NB4 (cell line): ENCODE measurements around the gene KCNK2.

ENCODE experiments used
- DNase-seq: peaks from one replicate; pipeline ENCODE4 v3.0.0; 2010; ENCODE audit warnings: low read depth
- H3K4me3 ChIP-seq: one replicate; pipeline ENCODE4 v1.5.1; 2011; ENCODE audit warnings: mild to moderate bottlenecking, low read depth, low read length, moderate library complexity
- MYC ChIP-seq: IDR thresholded peaks from 2 replicates; pipeline ENCODE4 v1.6.1; 2011; ENCODE audit warnings: low read depth, low read length
- POLR2A ChIP-seq: IDR thresholded peaks from 2 replicates; pipeline ENCODE4 v1.6.1; 2011; ENCODE audit warnings: mild to moderate bottlenecking; ENCODE audit not compliant: insufficient read length; ENCODE audit errors: extremely low read depth
- TF ChIP-seq, protein P1 (sequence below): IDR thresholded peaks from one replicate; pipeline ENCODE4 v1.5.1; 2012; ENCODE audit warnings: low read depth, low read length
- TF ChIP-seq, protein P2 (sequence below): IDR thresholded peaks from 2 replicates; pipeline ENCODE4 v1.6.1; 2011; ENCODE audit warnings: low read depth, low read length

KCNK2 gene

DNA sequence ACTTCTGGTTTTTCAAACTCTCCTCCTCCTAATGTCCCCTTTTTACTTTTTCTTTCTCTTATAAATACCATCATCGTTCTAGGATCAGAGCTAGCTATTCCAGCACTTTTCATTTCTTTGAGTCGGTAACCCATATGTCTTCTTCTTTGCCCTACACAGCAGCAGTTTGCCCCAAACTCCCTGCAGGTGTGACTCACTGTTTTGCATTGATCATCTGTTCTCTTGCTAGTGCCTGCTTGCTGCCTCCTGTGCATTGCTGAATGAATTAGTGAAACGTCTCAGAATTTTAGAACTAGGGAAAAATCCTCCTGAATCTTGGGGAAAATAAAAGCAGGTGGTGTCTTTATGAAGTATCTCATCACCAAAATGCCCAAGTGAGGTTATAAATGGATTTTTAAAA is 21.7 kb downstream of the KCNK2 start:
- TF ChIP-seq MYC (no peak), POLR2A (no peak)
- TF ChIP-seq, protein P1, sequence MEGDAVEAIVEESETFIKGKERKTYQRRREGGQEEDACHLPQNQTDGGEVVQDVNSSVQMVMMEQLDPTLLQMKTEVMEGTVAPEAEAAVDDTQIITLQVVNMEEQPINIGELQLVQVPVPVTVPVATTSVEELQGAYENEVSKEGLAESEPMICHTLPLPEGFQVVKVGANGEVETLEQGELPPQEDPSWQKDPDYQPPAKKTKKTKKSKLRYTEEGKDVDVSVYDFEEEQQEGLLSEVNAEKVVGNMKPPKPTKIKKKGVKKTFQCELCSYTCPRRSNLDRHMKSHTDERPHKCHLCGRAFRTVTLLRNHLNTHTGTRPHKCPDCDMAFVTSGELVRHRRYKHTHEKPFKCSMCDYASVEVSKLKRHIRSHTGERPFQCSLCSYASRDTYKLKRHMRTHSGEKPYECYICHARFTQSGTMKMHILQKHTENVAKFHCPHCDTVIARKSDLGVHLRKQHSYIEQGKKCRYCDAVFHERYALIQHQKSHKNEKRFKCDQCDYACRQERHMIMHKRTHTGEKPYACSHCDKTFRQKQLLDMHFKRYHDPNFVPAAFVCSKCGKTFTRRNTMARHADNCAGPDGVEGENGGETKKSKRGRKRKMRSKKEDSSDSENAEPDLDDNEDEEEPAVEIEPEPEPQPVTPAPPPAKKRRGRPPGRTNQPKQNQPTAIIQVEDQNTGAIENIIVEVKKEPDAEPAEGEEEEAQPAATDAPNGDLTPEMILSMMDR = no peak
- TF ChIP-seq, protein P2, sequence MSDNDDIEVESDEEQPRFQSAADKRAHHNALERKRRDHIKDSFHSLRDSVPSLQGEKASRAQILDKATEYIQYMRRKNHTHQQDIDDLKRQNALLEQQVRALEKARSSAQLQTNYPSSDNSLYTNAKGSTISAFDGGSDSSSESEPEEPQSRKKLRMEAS = no peak
- H3K4me3 ChIP-seq = no peak overlapping the region
- DNase-seq = no peak

DNA sequence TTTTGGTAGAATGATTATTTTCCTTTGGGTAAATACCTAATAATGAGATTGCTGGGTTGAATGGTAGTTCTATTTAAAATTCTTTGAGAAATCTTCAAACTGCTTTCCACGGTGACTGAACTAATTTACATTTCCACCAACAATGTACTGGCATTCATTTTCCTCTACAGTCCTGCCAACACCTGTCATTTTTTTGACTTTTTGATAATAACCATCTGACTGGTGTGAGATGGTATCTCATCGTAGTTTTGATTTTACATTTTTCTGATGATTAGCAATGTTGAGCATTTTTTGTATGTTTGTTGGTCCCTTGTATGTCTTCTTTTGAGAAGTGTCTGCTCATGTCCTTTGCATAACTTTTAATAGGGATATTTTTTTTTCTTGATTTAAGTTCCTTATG is 23.5 kb downstream of the KCNK2 start:
- TF ChIP-seq POLR2A (no peak), MYC (no peak)
- TF ChIP-seq, protein P1 = no peak
- TF ChIP-seq, protein P2 = no peak
- DNase-seq = no peak
- no peak overlapping the region for H3K4me3 ChIP-seq

DNA sequence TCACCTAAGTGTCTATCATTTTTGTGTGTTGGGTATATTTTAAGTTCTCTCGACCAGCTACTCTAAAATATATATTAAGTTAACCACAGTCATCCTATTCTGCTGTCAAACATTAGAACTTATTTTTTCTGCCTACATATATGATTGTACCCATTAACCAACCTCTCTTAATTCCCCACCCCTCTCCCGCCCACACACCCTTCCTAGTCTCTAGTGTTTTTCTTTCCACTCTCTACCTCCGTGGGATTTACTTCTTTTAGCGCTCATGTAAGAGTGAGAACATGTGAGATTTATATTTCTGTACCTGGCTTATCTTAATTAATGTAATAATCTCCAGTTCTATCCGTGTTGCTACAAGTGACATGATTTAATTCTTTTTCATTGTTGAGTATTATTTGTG is 26.6 kb downstream of the KCNK2 start:
- no peak for DNase-seq
- H3K4me3 ChIP-seq = no peak overlapping the region
- TF ChIP-seq MYC = no peak

DNA sequence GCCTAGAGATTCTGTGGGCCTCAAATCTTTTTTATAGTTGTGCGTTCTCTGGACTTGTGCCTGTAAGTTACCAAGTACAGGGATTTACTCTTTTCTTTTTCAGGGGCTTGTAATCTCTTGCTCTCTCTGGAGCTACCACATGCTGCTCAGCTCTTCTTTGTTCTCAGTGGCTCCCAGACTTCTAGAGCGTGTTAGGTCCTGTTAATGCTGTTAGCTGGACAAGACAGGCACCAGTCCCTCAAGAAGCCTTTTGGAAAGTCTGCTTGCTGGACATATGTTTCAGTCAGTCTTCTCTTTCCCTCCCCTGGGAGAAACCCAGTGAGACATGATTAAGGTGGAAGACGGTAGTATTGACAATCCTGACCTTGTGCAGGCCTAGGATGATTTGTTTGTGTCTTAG is 29.4 kb downstream of the KCNK2 start:
- no peak for TF ChIP-seq POLR2A
- TF ChIP-seq MYC = no peak
- TF ChIP-seq, protein P1 = no peak
- TF ChIP-seq, protein P2 = no peak
- no peak overlapping the region for H3K4me3 ChIP-seq
- DNase-seq = no peak

DNA sequence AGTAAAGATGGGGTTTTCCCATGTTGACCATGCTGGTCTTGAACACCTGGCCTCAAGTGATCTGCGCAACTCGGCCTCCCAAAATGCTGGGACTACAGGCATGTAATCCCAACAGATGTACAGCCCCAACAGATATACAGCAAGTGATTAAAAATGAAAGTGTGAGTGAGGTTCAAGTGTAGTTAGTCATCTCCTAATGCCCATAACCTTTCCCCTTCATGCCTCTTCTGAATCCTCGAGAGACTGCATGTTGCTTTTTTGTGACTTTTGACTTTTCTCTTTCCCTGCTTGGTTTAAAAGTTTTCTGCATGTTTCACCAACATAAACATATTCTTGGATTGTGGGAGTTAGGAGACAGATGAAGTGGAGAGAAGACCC is 31.2 kb downstream of the KCNK2 start:
- H3K4me3 ChIP-seq = no peak overlapping the region
- TF ChIP-seq, protein P2 = no peak
- TF ChIP-seq MYC (no peak), POLR2A (no peak)
- TF ChIP-seq, protein P1 = no peak
- DNase-seq = no peak

DNA sequence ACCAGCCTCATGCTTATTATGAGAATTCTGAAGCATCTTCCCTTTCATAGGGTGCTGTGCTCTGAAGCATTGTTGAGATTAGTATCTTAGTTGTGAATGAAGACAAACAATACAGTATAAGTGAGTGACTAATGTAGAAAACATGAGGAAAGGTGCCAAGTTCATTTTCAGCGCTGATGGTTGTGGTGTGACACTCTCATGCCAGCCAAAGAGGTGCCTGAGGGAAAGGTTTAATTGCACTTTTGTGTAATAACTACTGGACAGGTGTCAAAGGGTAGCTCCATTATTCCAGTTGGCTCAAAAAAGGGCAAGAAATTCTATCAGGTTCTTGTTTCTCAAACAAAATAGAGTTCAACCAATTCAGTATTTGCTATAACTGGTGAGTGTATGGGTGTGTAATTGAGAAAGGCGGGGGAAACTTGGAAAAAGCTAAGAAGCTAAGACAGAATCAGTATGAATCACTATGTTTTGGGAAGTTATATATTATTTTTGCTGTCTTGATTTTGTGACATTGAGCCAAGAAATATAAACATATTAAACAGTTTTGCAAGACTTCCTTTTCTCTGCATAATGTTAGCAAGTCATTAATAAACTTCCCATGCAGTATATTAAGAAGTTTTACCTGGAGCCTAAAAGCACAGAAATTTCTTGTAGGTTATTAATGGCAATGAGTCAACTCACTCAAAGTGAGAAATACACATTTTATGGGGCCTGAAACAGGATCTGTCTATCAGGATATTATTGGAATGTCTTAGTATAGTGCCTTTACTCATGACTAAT is 31.8 kb downstream of the KCNK2 start:
- DNase-seq = no peak
- TF ChIP-seq POLR2A (no peak), MYC (no peak)
- TF ChIP-seq, protein P2 = no peak
- TF ChIP-seq, protein P1 = no peak
- no peak overlapping the region for H3K4me3 ChIP-seq
